CD4-positive, alpha-beta T cell treated with Interleukin-1 beta for 1 hour (primary cell): Measurements from ENCODE around the gene MEGF6.

ENCODE experiments used
- DNase-seq, 2 donors: peaks; one replicate each; pipeline ENCODE4 v3.0.0-alpha.2; 2020 to 2022

MEGF6 gene

DNA sequence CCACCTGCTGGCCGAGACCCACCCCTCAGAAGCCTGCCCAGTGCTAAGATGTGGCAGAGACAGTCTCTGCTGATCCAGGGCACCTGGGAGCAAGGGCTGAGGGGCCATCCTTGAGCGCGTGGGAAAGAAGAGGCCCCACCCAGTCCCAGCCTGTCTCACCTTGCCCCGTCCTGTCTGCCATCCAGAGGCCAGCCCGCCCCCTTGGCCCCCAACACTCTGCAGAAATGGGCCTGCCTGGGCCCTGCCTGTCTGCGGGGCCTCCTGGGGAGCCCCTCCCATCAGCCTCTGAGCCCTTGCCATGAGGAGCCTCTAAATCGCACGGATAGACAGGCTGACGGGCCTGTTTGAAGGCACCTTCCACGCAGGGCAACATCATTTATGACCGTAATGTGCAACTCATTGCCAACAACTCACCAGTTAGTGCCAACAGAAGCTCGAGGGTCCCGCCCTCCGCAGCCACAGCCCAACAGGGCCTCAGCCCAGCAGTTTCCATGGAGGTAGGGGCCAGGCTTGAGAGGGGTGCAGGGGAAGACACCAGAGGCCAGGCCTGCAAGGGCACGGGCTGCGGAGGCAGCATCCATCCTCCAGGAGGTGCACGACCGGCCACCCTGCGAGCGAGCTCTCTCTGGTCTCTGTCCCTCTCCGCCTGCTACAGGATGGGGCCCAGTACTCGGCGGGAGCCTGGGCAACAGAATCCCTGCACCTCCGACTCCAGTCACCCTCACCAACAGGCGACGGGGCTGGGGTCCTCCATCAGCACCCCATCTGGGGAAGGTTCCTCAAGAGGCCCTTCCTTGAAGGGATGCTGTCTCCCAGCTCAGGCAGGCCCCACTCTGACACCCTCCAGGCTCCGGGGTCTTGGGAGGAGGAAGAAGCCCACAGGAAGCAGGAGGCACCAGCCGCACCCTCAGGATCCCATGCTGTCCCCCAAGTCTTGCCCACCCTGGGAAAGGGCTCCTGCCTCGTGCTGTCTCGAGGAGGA, 78.0 kb downstream of the MEGF6 start:
- DNase-seq: no peak

DNA sequence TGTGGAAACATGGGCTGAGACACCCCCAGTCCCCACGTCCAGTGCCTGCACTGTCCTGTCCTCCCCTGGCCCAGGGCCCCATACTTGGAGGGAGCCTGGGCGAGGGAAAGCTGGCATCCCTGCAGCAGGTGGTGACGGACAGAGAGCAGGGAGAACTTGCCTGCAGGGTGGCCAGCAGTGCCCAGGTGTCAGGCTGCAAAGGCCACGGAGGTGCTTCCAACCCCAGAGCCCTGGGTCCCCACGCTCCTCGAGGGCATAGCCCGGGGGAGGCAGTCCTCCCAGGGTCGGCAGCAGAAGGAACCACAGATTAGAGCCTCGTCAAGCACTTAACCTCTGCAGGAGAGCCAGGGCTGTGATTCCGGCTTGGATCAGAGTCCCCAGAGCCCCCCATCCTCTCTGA, 79.4 kb downstream of the MEGF6 start:
- DNase-seq: no peak

DNA sequence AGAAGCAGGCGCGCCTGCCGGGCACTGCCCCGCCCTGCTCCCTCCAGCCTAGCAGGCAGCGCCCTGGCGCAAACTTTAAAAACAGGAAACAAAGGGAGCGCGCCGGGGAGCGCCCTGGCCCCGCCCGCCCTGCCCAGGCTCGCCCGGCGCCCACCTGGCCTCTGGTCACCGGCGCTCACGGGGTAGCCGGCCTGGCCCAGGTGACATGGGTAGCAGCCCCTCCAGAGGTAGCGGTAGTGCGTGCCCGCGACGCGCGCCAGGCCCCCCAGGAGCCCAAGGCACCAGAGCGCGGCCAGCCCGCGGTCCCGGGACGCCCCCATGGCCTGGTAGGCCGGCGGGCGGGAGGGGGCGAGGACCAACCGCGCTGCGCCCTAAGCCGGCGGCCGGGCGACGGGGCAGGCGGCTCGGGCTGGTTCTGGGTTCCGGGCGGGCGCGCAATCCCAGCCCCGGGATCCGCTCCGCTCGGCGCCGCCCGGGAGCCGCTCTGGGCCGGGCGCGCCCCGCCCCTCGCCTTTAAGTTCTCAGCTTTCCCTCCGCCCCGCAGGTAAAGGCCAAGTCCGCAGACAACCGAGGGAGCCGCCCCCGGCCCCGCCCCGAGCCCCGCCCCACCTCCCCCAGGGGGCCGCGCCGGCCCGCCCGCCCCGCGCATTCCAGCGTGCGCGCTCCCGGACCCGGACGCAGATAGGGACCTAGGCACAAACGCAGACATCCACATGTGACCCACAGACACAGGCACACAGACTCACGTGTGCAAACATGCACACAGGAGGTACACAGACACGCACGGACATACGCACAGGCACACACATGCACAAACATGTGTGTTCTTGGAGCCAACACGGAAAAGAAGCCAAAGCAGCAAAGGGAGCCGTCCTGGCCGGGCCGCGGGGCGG, 80.1 kb downstream of the MEGF6 start:
- DNase-seq: peak; percentile 79 to 81

DNA sequence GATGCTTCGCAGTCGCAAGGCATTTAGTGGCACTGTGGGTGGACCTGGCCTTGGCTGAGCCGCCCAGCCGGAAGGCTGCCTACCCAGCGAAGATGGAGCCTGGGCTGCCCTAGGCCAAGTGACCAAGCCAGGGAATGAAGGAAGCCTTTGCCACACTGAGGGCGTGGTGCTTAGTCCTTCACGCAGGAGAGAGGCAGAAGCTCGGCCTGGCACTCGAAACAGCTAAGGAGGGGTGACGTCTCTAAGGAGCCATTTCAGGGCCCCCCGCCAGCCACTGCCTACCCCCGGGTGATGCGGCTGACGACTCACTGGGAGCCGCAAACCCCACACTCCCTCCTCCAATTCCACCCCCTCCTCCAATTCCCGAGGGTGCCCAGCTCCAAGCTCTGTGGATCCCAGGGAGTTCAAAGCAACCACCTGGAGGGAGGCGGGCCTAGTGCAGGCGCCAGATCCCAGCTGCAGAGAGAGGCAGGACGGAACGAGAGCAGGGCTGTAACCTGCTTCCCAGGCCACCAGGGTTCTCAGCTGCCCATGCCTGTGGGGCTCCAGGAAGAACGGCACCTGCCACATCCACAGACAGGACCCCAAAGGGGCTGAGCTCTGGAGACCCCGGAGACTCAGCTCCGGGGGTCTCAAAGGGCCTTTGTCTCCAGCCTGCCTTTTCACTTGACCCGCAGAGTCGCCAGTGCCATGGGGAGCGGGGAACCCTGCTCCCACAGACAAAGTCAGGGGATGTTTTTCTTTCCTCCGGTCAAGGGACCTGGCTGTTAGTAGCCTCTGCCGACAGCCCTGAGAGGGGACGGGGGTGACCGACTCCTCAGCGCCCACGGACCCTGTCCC, 81.0 kb downstream of the MEGF6 start:
- DNase-seq: no peak

DNA sequence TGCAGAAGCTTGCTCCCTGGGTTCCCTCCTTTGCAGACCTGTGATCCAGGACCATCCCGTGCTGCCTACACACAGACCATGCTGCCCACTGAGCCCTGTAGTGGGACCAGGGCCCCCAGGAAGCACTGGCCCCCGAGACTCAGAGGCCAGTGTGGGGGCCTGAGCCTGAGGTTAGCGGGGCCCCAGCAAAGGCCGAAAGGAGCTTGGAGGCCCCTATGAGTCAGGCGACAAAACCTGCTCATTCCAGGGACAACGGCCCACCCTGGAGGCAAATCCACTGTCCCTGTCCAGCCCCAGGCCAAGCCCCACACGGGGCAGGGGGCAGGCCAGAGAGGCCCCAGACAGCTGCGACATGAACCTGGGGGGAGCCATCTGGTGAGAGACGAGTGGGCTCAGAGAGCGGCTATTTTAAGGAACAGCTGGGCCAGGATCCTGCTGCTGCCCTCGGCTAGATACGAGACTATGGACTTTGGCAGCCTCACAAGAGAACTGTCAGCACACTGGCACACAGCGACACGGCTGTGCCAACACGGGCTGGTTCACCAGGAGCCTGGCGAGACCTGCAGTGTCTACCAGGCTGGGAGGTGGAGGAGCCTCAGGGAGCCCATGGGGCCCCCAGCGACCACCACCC, 82.1 kb downstream of the MEGF6 start:
- DNase-seq: no peak

DNA sequence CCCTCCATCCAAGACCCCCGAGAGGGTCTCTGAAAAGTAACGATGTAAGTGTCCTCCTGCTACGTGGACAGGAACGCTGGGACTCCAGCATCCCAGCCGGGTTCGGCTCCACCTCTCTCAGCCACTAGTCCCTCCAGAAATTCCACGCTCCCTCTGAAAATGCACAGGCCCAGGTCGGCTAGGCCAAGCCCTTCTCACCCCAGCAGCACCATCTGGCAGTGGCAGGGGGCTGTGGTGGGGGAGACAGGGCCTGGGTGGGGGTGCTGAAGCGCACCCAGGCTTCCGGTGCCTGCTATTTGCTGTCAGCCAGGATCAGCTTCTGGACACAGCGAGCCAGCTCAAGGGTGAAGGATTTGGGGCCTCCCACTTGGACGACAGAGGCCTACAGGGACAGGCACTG, 83.5 kb downstream of the MEGF6 start:
- DNase-seq: no peak

DNA sequence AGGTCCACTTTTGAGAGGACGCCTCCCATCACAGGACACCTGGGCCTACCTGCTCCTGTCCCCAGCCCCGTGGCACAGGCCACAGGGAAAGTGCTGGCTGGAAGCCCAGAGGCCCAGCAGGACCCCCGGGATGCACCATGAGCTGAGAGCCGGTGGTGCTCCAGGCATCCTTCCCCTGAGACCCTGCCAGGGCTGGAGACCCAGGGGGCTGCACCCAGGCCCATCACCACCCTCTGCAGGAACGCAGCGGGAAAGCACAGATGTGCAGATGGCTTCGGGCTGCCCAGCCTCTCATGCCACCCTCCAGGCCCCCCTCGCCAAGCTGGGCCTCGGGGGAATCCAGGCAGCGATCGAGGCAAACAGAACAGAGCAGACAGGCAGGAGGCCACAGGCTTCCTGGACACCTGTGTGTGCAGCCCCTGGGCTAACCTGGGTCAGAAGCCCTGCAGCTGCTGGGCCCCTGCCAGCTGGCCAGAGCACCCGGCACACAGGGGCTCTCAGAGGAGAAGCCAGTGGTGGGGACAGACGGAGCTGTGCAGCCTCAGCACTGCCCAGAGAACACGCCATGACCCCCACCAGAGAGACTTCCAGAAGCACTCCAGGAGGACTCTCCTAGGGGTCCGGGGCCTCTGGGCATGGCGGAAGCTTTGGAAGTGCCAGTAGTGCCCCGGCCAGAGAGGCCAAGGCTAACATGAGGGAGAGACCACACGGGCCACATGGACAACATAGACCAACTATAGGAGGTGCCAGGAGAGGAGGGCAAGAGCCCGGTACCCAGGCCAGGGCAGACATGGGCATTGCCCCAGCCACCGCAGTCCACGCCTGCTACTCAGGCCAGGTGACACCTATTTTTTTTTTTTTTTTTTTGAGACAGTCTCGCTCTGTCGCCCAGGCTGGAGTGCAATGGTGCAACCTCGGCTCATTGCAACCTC, 85.5 kb downstream of the MEGF6 start:
- no peak for DNase-seq

DNA sequence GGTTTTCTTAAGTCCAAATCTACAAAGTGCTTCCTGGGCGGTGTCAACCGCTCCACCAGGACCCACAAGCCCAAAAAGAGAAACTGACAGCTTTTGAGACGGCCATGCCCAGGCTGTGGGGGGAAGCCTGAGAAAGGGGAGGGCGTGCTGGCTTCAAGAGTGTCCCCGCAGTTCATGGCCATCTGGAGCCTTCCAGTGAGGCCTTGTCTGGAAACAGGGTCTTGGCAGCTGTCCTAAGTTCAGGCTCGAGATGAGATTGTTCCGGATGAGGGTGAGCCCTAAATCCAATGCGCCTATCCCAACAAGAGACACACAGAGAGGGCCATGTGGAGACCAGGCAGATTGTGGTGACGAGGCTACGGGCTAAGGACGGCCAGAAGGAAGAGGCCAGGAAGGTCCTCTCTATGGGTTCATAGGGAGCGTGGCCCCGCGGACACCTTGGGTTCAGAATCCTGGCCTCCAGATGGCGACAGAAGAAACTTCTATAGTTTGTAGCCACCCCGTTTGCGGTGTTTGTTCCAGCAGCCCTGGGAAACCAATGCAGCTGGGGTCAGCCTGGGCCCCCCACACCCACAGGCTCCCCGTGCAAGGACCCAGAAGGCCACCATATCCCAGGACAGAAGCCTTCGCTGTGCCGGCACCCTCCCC, 86.6 kb downstream of the MEGF6 start:
- DNase-seq: no peak

DNA sequence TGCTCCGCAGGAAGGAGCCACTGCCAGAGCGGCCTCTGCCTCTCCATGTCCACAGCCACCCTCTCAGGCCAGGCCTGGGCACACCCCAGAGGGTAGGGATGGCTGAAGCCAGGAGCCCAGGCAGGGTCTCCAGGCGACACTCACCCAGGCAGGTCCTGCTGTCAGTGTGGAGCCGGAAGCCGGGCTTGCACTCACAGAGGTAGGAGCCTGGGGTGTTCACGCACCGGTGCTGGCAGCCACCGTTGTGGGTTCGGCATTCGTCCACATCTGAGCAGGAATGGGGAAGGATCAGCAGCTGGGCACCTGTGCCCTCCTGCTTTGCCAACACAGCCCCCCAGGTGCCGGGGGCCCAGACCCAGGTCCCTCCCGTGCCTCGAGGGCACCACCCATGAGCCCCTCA, 87.3 kb downstream of the MEGF6 start:
- no peak for DNase-seq

DNA sequence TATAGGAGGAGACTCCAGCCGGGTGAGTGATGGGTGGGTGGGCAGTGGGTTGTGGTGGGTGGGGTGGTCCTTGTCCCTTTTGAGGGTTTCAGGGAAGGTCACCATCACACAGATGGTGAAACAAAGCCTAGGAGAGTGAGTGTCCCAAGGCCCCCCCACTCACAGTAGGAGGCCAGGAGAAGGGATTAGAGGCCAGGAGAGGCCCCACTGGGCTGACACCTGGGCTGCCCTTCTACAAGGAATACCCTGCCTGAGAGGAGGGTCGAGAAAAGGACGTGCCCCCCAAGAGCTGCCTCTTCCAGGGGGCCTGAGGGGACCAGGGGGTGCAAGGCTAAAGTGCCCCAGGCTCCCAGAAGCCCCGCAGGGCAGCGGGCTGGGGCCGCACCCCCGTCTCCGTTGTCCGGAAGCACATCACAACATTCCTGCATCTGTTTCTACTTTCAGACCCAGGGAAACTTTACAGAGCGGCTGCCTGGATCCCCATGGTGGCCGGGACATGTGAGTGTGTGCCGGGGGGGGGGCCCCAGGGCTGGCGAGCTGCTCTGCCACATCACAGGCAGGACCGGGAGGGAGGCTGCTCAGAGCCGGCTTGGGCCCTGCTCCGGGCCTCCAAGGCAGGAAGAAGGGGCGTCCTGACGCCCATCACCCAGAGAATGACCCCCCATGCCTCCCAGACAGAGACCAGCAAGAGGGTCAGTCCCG, 88.6 kb downstream of the MEGF6 start:
- DNase-seq: no peak

DNA sequence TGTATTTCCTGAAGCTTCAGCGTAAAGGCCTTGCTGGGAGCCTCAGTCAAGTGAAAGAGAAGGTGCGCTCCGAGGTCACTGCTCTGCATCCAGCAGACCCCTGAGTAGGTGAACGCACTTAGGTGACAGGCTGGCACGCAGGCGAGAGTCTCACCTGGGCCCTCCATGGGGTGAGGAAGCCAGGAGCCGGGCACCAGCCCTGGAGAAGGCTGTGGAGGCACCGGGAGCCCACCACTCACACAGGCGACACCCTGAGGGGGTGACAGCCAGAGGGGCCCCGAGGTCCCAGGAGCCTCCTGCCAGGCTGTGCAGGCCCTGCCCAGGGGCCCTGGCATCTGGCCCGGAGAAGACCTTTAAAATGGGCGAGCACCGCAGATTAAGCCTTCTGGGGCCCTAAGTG, 89.2 kb downstream of the MEGF6 start:
- no peak for DNase-seq

DNA sequence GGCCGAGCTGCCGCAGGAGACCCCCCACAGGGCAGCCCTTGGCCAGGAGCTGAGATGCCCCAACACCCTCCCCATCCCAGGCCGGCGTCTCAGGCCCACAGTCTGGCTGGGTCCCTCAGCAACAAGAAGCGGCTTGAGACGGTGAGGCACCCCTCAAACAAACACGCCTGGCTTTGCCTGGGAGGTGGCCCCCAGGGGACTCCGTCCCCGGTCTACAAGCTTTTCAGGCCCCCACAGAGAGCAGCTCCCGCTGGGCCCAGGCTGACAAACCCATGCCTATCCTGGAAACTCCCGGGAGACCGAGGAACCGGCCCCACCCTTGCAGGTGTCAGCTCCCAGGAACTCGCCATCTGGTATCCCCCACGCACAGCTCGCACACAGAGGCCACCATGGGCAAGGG, 89.9 kb downstream of the MEGF6 start:
- no peak for DNase-seq

DNA sequence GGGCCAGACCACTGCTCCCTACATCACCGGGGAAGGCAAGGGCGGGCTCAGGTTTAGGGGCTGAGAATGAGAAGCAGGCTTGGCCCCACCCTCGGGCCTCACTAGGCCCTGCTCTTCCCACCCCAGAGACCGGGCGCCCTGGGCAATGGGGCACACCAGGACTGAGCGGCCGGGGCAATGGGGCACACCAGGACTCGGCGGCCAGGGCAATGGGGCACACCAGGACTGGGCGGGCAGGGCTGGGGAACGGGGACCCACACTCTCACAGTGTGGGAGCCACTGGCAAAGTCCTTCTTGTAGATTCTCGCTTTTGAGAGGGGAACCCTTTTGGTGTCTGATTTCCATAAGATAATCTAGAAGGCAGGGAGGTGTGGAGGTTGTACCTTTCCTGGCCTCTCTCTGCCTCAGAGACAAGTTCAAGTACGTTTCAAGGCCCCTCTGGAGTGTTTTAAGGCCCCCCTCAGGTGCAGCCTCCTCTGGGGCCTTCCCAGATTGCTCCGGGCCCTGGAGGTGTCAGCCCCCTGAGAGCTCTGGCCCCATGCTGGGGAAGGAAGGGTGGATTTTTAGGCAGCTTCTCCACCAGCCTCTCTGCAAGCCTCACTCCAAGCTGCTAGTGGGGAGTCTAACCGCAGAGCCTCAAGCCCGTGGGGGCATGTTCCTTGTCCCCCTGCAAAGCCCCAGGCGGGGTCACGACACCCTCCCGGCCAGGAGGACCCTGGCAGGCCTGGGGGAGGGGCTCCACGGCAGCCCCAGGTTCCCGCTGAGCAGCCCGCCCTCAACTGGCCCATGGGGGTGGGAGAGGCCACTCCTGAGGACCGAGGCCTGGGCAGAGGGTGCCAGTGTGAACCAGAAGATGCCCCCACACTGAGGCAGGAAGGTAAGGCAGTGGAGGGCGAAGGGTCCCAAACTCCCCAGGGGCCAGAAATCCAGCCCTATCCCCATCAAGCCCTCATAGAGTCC, 90.6 kb downstream of the MEGF6 start:
- DNase-seq: no peak

DNA sequence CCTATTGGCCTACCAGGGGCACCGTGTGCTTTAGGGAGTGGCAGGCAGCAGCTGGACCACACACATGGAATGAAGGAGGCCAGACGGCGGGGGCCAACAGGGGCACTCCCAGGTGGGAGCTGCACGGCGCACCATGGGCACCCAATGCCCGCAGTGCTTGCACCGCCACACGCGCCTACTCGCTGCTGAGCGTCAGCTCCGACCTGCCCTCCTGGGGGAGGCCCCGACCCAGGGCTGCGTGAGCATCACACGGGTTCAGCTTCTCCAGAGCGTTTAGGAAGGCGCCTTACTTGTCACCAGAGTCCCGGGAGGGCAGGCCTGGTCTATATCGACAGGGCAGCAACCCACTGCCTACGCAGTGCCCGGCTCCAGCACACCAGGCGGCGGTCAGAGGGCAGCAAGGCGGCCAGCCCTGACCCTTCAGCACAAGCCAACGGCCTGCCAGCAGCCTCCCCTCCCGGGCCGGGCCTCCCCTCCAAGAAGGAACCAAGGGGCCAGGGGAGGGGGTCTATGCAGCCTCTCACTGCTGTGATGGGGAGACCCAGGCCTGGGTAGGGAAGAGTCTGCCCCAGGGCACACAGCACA, 91.9 kb downstream of the MEGF6 start:
- DNase-seq: no peak

DNA sequence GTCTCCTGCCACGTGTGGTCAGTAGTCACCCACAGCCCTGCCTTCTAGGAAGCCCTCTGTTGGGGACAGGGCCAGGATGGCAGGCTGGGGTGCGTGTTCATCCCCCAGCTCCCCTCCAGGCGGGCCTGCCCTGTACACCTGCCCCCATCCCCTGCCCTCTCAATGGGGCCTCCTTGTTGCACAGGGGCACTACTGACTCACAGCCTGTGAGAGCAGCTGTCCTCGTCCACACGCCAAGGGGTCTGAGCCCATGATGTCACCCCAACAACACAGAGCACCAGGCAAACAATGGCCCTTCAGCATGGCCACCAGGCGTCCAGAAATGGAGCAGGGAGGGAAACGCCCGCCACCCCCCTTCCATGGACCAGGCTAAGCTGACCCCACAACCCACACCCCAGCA, 92.6 kb downstream of the MEGF6 start:
- no peak for DNase-seq

DNA sequence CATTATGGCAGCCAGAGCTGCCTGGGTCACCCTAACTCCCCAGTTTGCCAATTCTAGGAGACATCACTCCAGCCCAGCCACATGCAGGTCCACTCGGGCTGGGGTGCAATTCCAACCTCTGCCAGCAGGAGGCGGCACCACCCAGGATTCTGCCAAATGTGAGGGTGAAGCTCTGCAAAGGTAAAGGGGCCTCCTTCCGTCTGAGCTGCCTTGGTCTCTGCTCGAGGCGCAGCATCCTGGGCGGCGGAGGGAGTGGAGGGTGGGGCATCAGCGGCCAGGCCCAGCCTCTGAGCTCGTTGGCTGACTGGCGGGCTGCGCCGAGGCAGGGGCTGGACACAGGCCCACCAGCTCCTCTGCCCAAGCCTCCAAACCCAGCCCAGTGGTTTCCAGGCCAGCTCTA, 93.1 kb downstream of the MEGF6 start:
- peak; percentile 15 to 24 for DNase-seq

DNA sequence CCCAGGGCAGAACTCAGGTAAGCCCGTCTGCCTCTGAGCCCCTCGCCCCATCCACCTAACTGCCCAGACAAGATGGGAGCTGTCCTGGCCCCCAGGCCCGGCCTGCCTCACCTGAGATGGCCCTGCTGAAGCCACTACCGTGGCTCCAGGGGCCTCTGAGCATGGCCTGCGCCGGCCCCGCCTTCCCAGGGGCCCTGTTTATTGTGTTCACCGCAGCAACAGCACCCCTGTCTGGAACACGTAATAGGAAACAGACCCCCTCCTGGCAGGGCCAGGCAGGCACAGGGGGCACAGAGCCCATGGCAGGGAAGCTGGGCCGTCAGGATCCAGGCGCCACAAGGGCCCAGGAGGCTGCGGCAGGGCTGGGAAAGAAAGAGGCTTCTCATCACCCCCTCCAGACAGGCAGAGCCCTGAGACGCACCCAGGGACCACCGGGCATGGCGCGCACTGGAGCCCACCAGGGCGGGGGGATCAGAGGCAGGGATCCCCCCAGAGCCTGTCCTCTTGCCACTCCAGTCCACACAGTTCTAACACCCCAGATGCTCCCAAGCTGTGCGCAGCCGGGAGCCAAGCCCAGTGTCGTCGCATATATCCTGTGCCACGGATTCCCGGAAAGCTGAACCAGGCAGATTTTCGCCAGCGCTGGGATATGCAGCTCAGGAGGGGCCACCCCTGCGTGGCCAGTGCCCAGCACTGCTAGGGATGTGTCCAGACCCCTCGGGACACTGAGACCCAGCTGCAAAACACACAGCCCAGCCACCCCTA, 94.2 kb downstream of the MEGF6 start:
- DNase-seq: no peak

DNA sequence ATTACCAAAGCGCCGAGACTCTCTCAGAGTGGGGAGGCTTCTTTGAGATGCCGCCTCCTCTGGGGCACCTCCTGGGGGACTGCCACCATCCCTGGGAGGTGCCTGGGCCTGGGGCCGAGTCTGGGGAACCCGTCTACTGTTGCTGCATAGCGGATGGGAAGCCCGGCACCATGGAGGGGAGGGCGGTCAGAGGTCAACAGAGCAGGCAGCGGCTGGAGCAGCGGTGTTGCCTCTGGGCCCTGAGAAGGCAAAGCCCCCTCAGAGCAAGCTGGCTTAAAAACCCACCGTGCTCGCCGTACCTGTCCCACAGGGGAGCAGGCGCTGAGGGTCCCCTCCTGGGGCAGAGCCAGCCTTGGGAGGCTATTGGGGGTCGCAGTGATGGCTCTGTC, 94.8 kb downstream of the MEGF6 start:
- no peak for DNase-seq
